ENCODE data around the gene ZNF324.
"Not testable (repeated sequence)": the region's sequence is repeated elsewhere in the genome, so short reads cannot be mapped to it uniquely, and the experiment has no call there.

ZNF324 gene

DNA sequence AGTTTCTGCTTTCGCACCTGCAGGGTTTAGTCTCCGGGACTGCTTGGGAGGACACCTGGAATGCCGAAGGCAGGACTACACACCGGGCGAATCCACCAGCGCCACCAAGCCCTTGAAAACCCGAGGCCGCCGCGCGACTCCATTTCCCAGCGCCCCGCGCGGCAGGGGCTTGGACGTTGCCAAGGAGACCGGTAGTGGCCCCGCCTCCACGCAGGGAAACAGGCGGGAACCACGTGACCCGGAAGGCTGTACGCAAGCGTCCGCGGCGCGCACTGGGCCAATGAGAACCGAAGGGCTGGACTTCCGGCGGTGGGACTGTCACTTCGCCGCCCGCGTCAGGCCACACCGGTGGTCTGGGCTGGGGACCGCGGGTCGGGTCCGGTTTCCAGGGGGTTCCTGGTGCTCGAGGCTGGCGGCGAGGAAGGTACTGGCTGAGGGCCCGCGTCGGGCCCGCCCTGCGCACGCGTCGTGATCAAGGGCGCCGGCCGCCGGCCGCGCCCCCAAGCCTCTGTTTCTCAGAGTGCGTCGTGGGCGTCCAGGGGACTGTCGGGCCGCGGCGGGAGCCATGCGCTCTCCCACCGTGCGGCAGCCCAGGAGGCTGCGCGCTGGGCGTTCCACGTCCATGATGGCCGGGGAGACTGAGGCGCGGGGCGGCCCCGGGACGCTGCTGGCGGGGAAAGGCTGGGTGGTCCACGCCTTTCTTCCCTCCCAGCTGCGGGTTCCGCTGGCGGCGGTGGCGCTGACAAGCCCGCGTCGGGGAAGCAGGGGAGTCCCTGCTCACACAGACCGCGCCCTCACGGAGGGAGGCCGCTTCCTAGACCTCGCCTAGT, at the start of gene ZNF324:
Gene ZNF324 (plus strand): TSS at position 321 of the 830 bp plus-strand sequence. CDS start 2,106 bp downstream, outside the sequence.
- peak; percentile 99 to 100 (median 100) for DNase-seq

DNA sequence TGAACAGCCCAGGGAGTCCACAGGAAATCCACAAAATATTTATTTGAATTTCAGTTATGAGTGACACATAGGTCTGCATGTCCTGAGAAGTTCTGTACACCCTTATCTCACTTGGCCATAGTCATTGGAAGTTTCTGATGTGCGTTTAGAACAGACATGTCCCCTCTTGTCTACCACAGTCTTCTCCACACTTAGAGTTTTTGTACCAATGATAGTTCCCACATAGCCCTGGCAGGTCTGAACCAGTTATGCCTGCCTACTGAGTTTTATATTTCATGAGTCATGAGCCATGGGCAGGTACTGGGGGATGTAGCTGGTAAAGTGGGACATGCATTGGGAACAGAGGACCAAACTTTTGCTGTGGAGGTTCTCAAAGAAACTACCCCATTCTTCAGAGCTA, 38.3 kb upstream of the ZNF324 start:
- DNase-seq, result no peak

DNA sequence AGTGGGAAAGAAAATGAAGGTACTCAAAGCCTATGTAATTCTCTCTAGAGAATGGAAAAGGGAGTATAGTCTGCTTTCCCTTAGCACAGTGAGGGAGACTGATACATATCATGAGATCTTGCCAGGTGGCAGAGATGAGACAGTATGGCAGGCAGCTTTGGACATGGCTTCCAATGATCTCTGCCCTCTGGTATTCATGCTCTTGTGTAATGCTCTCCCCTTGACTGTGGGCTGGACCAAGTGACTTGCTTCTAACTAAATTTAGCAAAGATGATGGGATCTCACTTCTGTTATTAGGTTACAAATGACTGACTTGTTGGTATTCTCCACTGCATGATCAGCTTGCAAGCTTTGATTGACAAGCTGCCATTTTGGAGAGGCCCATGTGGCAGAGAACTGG, 37.1 kb upstream of the ZNF324 start:
- no peak for DNase-seq

DNA sequence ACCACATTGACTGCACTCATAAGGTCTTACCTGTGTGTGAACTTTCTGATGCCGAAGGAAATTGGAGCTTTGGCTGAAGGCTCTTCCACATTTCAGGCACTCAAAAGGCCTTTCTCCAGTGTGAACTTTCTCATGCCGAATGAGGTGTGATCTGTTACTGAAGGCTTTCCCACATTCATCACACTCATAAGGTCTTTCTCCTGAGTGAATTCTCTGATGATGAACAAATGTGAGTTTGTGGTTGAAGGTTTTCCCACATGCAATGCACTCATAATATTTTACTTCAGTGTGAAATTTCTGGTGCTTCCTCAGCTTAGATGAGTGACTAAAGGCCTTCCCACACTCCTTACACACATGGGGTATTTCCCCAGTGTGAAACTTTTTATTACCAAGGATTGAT, 32.7 kb upstream of the ZNF324 start:
- no peak for DNase-seq

DNA sequence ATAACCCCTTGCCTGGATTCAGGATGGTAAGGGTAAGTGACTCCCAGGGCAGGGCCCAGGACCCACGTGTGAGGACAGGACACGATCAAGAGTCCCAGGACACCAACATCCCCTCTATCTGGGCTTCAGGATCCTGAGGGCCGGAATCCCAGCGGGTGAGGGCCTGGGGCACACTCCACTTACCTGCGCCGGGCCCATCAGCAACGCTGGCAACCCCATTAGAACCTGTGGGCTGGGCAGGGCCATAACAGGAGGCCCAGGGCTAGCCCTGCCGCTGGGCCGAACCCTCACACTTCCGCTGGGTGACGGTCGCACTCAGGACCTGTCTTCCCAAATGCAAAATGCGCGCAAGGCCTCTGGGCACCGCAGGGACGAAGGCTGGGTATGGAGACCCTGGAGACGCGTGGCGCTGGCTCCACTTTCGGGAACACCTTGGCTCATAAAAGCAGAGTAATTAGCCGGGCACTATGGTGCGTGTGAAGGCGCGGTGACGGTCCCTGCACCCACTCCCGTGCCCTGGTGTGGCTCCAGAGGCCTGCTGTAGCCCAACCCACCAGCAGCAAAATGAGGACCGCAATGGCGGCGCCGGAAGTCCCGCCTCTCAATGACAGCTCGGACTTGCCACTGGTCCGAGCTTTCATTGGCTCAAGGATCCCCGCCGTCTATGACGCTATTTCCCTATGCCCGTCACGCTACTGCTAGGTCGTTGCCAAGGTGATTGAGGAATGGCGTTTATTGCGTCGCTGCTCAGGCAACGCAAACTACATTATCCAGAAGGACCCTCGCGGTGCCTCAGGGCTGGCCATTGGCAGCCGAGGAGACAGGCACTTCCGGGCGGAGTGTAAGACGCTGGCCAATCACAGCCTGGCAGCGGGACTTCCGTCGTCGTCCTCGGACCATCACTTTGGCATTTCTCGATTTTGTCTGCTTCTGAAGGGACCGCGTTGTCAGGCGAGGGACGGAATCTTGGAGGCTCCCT, 27.0 kb upstream of the ZNF324 start, which contains the start of gene ZNF132:
Gene ZNF132 (minus strand): TSS at position 578 of the 979 bp plus-strand sequence. CDS start 332 bp downstream, at position 246.
- DNase-seq, result peak; percentile 97 to 100 (median 99)

DNA sequence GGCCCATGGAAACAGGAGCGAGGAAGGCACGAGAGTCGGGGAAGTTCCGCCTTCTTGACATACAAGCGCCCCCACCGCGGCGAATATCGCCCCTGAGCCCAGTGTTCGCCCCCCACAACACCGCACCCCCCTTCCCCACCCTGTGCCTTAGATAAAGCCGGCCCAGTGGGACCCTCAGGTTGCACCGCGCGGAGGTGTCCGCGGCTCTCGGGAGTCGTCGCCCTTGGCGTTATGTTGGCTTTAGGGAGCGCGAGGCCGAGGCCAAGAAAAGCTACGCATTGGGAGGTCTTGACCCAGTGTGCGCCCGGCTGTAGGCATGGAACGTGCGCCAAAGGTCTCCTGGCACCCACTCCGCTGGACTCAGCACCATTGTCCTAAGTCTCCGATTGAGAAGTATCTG, 26.3 kb upstream of the ZNF324 start:
- DNase-seq, result no peak

DNA sequence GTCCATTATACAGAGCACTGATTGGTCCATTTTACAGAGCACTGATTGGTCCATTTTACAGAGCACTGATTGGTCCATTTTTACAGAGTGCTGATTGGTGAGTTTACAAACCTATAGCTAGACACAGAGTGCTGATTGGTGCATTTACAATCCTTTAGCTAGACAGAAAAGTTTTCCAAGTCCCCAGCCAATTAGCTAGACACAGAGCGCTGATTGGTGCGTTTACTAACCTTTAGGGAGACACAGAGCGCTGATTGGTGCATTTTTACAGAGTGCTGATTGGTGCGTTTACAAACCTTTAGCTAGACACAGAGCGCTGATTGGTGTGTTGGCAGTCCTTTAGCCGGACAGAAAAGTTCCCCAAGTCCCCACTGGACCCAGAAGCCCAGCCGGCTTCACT, 23.9 kb upstream of the ZNF324 start:
- DNase-seq, result not testable (repeated sequence)

DNA sequence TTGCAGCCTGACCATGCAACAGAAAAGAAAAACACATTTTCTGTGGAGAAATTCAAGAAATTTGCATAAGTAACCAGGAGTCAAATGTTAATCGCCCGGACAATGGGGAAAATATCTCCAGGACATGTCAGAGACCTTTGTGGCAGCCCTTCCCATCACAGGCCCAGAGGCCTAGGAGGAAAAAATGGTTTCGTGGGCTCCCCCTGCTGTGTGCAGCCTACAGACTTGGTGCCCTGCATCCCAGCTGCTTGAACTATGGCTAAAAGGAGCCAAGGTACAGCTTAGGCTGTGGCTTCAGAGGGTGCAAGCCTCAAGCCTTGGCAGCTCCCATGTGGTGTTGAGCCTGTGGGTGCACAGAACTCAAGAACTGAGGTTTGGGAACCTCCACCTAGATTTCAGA, 18.0 kb upstream of the ZNF324 start:
- not testable (repeated sequence) for DNase-seq

DNA sequence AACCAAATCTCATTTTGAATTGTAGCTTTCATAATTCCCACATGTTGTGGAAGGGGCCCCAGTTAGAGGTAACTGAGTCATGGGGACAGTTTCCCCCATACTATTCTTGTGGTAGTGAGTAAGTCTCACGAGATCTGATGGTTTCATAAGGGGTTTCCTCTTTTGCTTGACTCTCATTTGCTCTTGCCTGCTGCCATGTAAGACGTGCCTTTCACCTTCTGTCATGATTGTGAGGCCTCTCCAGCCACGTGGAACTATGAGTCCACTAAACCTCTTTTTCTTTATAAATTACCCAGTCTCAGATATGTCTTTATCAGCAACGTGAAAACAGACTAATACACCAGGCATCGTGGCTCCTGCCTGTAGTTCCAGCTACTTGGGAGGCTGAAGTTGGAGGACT, 16.9 kb upstream of the ZNF324 start:
- peak in 2 of 3 donors; percentile 10 to 23 for DNase-seq

DNA sequence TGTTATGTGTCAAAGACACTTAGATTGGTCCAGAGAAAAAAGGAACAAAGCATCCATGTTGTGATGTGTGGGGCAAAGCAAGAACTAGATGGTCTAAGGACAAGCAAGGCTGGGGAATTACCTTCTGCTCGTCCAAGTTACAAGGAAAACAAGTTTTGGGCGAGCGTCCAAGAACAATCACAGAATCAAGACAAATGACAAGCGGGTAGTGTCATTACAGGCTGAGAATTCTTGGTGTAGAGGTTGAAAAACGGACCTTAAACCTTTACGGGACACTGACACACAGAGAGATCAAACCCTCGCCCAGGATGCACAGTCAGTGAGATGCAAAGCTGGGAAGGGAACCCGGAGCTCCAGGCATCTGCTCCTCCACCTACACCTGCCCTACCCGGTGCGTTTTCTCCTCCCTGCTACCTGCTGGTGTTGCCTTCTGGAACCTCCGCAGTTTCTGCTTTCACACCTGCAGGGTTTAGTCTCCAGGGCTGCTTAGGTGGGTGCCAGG, 16.0 kb upstream of the ZNF324 start:
- DNase-seq, result no peak

DNA sequence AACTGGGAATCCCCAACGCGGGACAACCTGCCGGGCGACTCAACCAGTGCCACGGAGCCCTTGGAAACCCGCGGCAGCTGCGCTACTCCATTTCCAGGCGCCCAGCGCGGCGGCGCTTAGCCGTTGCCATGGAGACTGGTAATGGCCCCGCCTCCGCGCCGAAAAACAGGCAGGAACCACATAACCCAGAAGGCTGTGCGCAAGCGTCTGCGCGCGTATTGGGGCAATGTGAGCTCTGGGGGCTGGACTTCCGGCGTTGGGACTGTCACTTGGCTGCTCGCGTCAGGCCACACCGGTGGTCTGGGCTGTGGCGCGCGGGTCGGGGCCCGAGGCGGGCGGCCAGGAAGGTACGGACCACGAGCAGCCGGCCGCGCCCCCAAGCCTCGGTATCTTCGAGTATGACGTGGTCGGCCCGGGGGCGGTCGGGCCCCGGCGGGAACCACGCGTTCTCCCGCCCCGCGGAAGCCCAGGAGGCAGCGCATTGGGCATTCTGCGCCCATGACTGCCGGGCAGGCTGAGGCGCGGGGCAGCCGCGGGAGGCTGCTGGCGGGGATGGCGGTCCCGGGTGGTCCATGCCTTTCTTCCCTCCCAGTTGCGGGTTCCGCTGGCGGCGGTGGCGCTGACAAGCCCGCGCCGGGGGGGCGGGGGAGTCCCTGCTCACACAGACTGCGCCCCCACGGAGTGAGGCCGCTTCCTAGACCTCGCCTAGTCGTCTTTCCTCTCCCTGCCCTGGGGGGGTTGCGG, 15.3 kb upstream of the ZNF324 start, which contains the start of gene ZNF324B:
Gene ZNF324B (plus strand): TSS at position 265 of the 744 bp plus-strand sequence. CDS start 2,080 bp downstream, outside the sequence.
- DNase-seq, result peak; percentile 98 to 99 (median 98)

DNA sequence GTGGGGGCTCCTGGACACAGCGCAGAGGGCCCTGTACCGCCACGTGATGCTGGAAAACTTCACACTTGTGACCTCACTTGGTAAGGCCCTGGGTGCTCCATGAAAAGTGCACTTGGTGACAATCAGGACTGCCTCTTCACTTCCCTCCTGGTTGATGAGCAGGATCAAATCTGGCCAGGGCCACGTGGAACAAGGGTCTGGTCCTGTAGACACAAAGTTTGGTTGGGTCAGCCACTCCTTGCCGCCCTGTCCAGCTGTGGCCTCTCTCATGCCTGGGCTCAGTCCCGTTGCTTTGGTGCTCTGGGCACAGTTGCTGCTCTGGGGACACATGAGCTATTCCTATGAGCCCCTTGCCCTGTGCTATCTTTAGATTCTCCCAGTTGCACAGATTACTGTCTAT, 13.1 kb upstream of the ZNF324 start:
- no peak for DNase-seq

GRCh38 chr19:58455306-58455705, 11.6 kb upstream of the ZNF324 start:
- no peak for DNase-seq

- no peak for DNase-seq
These were observed 10.8 kb upstream of the ZNF324 start for GRCh38 chr19:58456111-58456510.

GRCh38 chr19:58460039-58460438, 6.8 kb upstream of the ZNF324 start:
- no peak for DNase-seq

GRCh38 chr19:58466089-58466759, 656 bp upstream of the ZNF324 start:
- DNase-seq, result no peak

GRCh38 chr19:58468216-58468839, 1.4 kb downstream of the ZNF324 start:
- peak in 1 of 3 donors; percentile 5 for DNase-seq

DNA sequence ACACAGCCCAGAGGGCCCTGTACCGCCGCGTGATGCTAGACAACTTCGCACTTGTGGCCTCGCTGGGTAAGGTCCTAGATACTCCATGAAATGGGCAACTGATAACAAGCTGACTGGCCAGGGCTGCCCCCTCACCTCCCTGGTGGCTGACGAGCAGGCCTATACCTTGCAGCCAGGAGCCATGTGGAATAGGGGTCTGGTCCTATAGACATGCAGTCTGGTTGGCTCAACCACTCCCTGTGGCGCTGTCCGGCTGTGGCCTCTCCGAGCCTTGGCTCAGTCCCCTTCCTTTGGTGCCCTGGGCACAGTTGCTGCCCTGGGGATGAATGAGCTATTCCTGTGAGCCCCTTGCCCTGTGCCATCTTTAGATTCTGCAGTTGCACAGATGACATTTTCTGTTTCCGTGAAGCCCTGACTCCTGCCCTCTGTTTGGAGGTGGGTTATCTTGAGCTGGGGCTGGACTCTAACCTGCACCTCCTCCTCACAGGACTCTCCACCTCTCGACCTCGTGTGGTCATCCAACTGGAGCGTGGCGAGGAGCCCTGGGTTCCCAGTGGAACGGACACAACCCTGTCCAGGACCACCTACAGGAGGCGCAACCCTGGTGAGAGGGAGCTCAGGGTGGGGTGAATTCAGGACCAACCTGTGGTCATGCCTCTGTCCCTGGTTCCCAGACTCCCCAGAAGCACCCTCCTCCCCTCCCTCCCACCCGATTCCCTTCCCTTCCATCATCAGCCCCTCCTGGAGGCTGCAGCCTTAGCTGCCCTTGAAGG, 2.5 kb downstream of the ZNF324 start:
- no peak for DNase-seq

GRCh38 chr19:58470837-58471543, 4.1 kb downstream of the ZNF324 start:
- DNase-seq, result not testable (repeated sequence)

DNA sequence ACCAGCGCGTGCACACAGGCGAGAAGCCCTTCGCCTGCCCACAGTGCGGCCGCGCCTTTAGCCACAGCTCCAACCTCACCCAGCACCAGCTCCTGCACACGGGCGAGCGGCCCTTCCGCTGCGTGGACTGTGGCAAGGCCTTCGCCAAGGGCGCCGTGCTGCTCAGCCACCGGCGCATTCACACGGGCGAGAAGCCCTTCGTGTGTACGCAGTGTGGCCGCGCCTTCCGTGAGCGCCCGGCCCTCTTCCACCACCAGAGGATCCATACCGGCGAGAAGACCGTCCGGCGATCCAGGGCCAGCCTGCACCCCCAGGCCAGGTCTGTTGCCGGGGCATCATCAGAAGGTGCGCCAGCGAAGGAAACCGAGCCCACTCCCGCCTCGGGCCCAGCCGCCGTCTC, 4.9 kb downstream of the ZNF324 start:
- no peak for DNase-seq
